Prostate gland (tissue), 2 donors: Measurements from ENCODE around the gene CATSPERD. TPM values are rescaled to one million over a fixed set of nuclear protein-coding genes. Genes with fewer than 3 reads are reported as not detected.
"Not testable (repeated sequence)": the region's sequence is repeated elsewhere in the genome, so short reads cannot be mapped to it uniquely, and the experiment has no call there.

Experiments
- DNase-seq: peaks from one replicate; pipeline ENCODE4 v3.0.0-alpha.2; 2019; ENCODE audit warnings: low spot score
- H3K27ac ChIP-seq, 2 donors: fragments of 200-600 bp; sonication (generic); 2 replicates each; pipeline ENCODE4 v1.5.1; 2017 to 2019
- H3K27me3 ChIP-seq: fragments of 200-600 bp; sonication (generic); replicated peaks from 2 replicates; pipeline ENCODE4 v1.5.1; 2019; ENCODE audit not compliant: insufficient read depth
- H3K36me3 ChIP-seq, 2 donors: fragments of 200-600 bp; sonication (generic); 1 replicate in 1 of 2; 2 replicates in 1 of 2; pipeline versions ENCODE4 v1.5.1 to v1.8.1; 2017 to 2019
- H3K4me1 ChIP-seq: fragments of 200-600 bp; sonication (generic); replicated peaks from 2 replicates; pipeline ENCODE4 v1.5.1; 2019
- H3K4me3 ChIP-seq, 2 donors: fragments of 200-600 bp; sonication (generic); 2 replicates each; pipeline ENCODE4 v1.5.1; 2017 to 2019
- H3K9me3 ChIP-seq: fragments of 200-600 bp; sonication (generic); 2 replicates; pipeline ENCODE4 v1.5.1; 2017
- POLR2A ChIP-seq: fragments of 450-650 bp; IDR thresholded peaks from one replicate; pipeline ENCODE4 v1.6.1; 2016; ENCODE audit warnings: antibody characterized with exemption, mild to moderate bottlenecking
- POLR2AphosphoS5 ChIP-seq: sonication (generic); formaldehyde crosslinking; IDR thresholded peaks from one replicate; pipeline ENCODE4 v1.6.1; 2017; ENCODE audit warnings: antibody characterized with exemption
- WGBS: methylation state at CpG from one replicate; pipeline ENCODE4 v1.1.5; 2018; 5-methylcytosine and 5-hydroxymethylcytosine counted together
- intact Hi-C: fragments of 100-400 bp; cut with DNase I; formaldehyde crosslinking; loops from one replicate; pipeline ENCODE4 v1.14.2; 2022
- total RNA-seq, 2 donors: library from RNA; depleted of rRNA; stranded (reverse); fragments of >200 nt; gene quantifications; one replicate each; pipeline ENCODE4 v1.1.0, GENCODE V29; 2016
- TF ChIP-seq, protein P1 (sequence below), 4 experiments: fragments of 200-600 bp in 2 of 4; fragments of 450-650 bp in 2 of 4; sonication (generic) in 2 of 4; IDR thresholded peaks; 1 replicate in 3 of 4; 2 replicates in 1 of 4; pipeline ENCODE4 v1.5.1; 2016 to 2019; ENCODE audit warnings: antibody characterized with exemption in 4 of 4, mild to moderate bottlenecking in 2 of 4, moderate library complexity in 2 of 4

CATSPERD gene
- total RNA-seq, 2 donors from 2014 or later: 1.4 TPM; not detected in 1

DNA sequence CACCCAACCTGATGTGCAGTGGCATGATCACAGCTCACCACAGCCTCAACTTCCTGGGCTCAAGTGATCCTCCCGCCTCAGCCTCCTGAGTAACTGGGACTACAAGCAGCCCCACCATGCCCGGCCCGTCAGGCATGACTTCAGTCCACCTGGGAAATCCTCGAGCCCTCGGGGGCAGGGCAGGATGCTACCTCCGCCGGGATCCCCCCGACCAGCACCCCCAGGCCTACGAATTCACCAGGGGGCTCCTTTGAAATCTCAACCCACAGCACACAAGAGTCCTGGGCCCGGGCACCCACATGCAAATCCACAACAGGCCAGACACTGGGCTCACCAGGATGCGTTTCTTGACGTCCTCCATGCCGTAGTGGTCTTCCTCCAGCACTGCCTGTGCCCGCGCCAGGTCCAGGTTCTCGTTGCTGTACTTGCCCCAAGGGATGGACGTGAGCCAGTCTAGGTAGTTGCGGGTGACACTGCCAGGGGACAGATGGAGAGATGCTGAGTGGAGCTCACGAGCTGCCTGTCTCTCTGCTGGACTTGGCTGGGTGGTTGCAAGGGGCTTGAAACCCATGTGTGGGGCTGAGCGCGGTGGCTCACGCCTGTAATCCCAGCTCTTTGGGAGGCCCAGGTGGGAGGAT lies 19.9 kb upstream of the CATSPERD start:
- no peak for DNase-seq
- Histone ChIP-seq H3K4me1 (no peaks in the 10 kb centered on the region), H3K27ac (no peak overlapping the region), H3K36me3 (peaks cover 15 to 21% of the 10 kb centered on the region in 2 donors), H3K4me3 (no peak overlapping the region), H3K27me3 (no peaks in the 10 kb centered on the region), H3K9me3 (no peaks in the 10 kb centered on the region)
- intact Hi-C loops: no loop called here
- TF ChIP-seq POLR2AphosphoS5 (no peak), POLR2A (no peak)
- TF ChIP-seq, protein P1, sequence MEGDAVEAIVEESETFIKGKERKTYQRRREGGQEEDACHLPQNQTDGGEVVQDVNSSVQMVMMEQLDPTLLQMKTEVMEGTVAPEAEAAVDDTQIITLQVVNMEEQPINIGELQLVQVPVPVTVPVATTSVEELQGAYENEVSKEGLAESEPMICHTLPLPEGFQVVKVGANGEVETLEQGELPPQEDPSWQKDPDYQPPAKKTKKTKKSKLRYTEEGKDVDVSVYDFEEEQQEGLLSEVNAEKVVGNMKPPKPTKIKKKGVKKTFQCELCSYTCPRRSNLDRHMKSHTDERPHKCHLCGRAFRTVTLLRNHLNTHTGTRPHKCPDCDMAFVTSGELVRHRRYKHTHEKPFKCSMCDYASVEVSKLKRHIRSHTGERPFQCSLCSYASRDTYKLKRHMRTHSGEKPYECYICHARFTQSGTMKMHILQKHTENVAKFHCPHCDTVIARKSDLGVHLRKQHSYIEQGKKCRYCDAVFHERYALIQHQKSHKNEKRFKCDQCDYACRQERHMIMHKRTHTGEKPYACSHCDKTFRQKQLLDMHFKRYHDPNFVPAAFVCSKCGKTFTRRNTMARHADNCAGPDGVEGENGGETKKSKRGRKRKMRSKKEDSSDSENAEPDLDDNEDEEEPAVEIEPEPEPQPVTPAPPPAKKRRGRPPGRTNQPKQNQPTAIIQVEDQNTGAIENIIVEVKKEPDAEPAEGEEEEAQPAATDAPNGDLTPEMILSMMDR (IDR thresholded peaks at IDR 0.05): no peak
- 96% methylated on average over 21 of the region's 22 CpGs for WGBS

DNA sequence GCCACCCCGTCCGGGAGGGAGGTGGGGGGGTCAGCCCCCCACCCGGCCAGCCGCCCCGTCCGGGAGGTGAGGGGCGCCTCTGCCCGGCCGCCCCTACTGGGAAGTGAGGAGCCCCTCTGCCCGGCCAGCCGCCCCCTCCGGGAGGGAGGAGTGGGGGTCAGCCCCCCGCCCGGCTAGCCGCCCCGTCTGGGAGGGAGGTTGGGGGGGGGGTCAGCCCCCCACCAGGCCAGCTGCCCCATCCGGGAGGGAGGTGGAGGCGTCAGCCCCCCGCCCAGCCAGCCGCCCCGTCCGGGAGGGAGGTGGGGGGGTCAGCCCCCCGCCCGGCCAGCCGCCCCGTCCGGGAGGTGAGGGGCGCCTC lies 18.4 kb upstream of the CATSPERD start:
- H3K4me3 ChIP-seq, H3K9me3 ChIP-seq, H3K27me3 ChIP-seq, intact Hi-C loops, H3K27ac ChIP-seq, H3K4me1 ChIP-seq, DNase-seq: not testable (repeated sequence)
- H3K36me3 ChIP-seq: peaks cover 7 to 30% of the 10 kb centered on the region in 2 donors
- WGBS: 73% methylated on average over 2 of the region's 28 CpGs

DNA sequence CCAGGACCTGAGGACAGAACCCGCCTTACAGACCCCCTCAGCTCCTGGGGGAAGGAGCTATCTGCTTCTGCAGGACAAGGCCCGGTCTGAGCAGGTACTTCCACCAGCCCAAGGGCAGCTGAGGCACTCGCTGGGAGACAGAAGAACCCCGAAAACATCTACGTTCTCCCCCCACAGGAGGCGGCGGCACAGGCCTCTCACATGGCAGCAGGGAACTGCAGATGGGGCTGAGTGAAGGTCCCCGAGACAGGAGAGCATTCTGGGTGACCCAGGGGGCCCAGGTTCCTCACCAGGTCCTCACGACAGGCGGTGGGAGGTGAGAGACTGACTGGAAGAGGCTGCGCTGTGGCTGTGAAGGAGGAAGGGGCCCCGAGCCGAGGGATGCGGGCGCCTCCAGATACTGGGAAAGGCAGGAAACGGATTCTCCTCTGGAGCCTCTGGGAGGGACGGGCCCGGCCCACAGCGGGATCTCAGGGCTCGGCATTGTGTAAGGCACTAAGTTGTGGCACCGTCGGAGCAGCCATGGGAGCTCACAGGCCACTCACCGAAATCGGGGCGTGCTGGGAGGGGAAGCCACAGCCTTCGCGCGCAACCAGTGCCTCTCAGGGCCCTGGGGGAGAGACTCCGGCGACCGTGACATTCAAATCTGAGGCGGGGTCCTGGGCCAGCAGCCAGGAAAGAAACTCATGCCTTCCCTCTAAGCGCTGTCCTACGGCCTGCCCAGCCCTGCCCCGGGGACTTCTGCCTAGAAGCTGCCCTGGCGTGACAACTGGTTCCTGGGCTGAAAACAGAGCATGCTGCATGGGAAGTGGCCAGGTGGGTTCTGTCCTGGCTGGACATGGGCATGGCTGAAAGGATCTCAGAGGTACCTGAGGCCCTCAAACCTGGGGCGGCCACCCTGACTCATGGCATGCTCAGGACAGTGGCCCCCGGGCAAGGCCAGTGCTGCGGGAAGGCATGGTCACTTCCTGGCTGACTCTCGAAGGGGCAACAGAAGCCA lies 16.3 kb upstream of the CATSPERD start:
- Histone ChIP-seq H3K27ac (no peak overlapping the region), H3K27me3 (no peaks in the 10 kb centered on the region), H3K4me3 (no peak overlapping the region), H3K9me3 (no peaks in the 10 kb centered on the region), H3K36me3 (peaks cover 7 to 21% of the 10 kb centered on the region in 2 donors), H3K4me1 (no peaks in the 10 kb centered on the region)
- intact Hi-C loops: no loop called here
- 94% methylated on average over 40 of the region's 40 CpGs for WGBS
- TF ChIP-seq, protein P1 (IDR thresholded peaks at IDR 0.05): no peak
- no peak for TF ChIP-seq POLR2A
- no peak for TF ChIP-seq POLR2AphosphoS5
- no peak for DNase-seq

DNA sequence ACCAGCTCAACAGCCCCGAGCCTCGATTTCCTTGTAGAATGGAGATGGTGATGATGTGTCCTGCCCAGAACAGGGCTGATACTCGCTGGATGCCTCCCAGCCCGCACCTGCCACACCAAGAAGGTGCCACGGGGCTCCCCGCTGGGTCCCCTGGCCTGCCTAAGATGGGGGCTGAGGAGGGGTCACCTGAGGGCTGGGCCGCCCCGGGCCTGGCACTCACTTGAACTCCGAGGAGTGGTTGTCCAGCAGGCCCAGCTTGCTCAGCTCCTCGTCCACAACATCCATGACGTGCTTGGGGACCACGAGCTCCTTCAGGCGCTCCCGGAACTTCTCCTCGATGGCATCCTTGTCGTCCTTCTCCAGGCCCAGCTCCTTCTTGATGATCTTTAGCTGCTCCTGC lies 14.9 kb upstream of the CATSPERD start:
- H3K36me3 ChIP-seq: peaks cover 7 to 19% of the 10 kb centered on the region in 2 donors
- no peaks in the 10 kb centered on the region for H3K9me3 ChIP-seq
- no peak overlapping the region for H3K27ac ChIP-seq
- H3K4me3 ChIP-seq: no peak overlapping the region
- 86% methylated on average over 16 of the region's 16 CpGs for WGBS
- no peak for DNase-seq
- no peaks in the 10 kb centered on the region for H3K4me1 ChIP-seq
- TF ChIP-seq, protein P1 (IDR thresholded peaks at IDR 0.05): no peak
- TF ChIP-seq POLR2AphosphoS5 (no peak), POLR2A (no peak)
- H3K27me3 ChIP-seq: no peaks in the 10 kb centered on the region
- intact Hi-C loops: no loop called here

DNA sequence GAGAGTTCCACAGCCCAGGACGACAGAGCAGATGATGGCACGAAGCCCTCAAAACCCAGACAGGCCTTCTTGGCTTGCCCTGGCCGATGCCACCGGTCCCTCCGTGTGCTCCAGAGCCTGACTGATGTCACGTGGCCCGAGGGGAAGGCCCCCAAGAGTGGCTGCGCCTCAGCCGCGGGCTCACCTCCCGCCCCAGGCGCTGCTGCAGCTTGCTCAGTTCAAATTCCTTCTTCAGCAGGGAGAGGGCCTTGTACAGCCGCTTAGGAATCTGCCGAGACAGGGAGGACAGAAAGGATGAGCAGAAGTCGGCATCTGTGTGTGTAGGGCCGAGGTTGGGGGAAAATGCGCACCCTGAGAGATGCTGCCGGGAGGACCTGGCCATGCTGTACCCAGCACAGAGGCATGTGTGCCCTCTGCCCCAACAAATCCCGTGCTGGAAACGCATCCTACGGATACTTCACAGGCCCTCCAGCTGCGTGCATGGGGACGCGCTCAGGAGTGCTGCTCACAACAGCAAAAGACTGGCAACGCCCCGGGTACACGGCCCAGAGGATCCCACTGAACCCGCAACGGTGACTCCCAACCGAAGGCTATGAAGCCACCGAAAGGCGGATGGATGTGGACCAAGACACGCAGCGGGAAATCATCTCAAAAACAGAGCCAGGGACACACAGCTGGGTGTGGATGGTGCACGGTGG lies 13.4 kb upstream of the CATSPERD start:
- no peaks in the 10 kb centered on the region for H3K4me1 ChIP-seq
- H3K9me3 ChIP-seq: no peaks in the 10 kb centered on the region
- peaks cover 13% of the 10 kb centered on the region in 2 donors for H3K36me3 ChIP-seq
- no peak for DNase-seq
- TF ChIP-seq, protein P1 (IDR thresholded peaks at IDR 0.05): no peak
- TF ChIP-seq POLR2AphosphoS5 (no peak), POLR2A (no peak)
- H3K27me3 ChIP-seq: no peaks in the 10 kb centered on the region
- no peak overlapping the region for H3K27ac ChIP-seq
- 94% methylated on average over 35 of the region's 35 CpGs for WGBS
- no peak overlapping the region for H3K4me3 ChIP-seq
- intact Hi-C loops: no loop called here
